Measurements from ENCODE around the gene CDH20.

Gene CDH20

DNA sequence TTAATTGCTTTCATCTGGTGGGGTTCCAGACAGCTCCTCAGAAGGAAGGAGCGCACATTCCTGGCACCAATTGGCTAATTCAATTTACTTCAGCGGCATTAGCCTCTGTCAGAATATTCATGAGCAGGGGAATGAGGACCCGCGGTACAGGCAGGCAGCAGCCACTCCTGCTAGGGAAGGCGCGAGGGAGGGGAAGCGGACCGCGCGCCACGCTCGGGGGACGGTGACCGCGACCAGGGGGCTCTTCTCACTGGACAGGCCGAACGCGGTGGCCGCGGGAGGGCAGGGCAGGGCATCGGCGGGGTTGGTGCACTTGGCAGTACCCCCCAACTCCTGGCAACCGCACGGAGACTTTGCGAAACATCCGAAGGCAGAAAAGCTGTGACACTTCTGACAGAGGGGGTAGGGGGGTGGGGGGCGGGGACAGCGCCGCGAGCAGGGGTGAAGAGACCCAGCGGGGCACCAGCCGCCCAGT is at the start of gene CDH20:
Gene CDH20, plus strand, starts transcription at position 160 of the 475 bp plus-strand sequence.
- DNase-seq: no peak

DNA sequence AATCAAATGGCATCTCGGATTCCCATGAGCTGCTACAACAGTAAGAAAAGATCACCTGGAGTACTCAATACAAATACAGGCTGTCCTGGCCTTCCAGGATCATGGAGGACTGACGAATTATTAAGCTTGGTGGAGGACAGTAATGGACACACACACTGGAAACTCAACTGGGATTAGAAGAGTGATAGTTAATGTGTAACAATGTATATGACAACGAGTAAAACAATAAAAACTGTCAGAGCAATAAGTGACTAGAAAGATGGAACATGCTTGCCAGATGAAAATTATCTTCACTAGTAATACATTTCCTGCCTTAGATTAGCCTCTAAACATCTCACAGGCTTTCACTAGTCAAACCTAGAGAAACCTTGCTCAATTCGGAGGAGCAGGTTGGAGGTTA is 49.2 kb upstream of the CDH20 start:
- DNase-seq: no peak

DNA sequence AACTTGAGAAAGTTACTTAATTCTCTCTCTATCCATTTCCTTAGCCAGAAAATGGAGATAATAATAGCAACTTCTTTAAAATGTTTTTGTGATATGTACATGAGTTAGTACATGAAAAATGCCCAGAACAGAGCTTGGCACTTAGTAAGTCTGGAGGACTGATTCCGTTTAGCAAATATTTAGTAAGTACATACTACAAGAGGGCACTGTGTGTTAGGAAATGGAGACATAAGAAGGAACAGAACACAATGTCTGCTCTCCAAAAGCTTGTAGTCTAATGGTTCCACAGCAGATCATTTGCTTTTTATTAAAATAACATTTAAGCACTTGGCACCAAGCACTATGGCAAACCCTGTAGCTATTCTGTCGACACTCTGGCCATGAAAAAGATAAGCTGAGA is 47.5 kb upstream of the CDH20 start:
- DNase-seq: no peak

DNA sequence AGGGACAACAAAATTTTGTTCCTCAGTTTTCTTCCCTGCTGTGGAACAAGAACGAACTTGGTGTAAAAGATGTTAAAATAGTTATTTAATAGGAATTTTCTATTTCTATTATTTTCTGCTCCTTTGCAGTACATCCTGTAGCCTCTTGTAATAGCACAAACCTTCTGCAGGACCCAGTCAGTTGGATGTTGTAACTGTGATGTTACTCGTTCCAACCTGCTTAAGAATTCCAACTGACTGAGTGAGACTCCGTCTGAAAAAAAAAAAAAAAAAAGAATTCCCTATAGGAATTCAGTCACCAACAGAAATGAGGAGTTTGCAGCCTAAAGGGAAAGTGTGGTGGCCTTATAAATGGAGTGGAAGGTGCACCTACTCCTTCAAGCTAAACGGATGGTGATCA is 46.4 kb upstream of the CDH20 start:
- no peak for DNase-seq

DNA sequence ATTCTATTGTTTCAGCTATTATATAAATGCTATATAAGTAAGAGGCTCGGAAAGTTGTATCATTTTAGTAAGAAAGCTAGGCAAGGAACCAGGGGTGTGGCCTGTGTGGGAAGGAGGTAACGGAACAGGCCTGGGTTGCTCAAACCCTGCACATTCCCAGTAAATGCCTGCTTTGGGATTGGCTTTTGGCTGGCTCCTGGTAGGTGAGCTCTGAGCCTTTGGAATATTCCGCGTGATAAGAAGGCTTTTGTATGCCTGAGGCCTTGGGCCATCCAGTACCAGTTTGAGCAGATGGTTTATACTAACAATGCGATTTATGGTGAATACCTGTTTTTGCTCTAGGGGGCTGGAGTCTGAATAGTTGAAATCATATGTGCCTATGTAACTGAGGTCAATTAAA is 42.6 kb upstream of the CDH20 start:
- no peak for DNase-seq

DNA sequence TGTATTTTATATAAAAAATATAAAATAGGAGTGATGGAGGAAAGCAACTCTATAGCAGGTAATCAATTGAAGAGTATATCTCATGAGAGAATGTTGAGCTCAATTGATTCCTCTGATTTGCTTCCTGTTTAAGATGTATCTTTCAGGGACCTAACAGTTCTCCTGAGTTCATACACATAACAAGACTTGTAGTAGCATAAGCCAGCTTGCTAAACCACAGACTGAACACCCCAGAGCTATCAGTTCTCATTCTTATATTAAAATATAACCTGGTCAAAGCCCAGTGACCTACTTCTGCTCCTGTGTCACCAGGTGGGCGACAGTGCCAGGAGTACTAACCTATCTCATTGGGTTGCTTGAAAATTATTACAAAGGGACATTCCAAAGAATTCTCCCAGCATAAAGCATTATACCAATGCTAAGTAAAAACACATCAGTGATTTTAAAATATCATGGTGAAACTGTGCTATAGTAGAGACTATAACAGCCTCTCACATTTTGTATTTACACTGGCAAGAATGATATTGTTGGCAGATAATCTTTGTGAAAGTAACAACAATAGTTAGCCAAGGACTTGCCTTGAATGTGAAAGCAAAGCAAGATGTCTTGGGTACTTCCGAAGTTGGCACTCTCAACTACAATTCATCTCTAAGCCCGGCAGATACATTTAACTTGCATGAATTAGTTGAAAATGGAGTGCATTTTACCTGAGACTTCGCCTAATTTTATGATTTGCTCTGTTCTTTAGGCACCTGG is 40.8 kb upstream of the CDH20 start:
- no peak for DNase-seq

DNA sequence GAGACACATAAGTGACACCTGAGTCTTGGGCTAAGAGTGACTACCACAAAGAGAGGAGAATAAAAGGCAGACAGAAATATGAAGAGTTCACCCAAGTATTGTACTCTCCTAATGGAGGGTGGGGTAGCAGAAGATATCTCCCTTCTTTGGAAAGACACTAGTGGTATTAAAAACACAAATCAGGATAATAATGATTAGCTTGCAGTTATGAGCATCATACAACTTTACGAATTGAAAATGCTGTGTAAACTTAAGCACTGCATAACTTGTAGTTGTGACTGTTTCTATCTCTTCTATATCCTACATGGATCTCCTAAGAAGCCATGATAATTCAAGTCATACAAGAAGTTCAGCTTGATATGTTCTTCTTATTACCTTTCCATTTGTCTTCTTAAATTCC is 38.1 kb upstream of the CDH20 start:
- DNase-seq: no peak

DNA sequence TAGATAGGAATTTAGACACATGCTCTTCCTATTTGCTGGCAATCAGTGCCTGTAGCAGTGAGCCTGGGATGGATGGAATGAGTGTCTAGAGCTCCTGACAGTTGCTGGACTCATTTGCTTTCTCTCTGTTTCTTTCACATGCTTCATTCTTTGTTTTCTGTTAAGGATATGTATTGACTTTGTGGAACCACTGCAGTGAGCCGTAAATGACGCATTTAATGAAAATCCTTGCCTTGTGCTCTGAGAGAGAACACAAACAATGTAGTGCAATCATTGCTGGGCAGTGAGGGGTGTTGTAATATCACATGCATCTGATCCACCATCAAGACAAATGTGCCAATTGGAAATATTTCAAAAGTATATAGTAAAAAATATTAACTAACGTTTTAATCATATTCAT is 25.2 kb upstream of the CDH20 start:
- no peak for DNase-seq

DNA sequence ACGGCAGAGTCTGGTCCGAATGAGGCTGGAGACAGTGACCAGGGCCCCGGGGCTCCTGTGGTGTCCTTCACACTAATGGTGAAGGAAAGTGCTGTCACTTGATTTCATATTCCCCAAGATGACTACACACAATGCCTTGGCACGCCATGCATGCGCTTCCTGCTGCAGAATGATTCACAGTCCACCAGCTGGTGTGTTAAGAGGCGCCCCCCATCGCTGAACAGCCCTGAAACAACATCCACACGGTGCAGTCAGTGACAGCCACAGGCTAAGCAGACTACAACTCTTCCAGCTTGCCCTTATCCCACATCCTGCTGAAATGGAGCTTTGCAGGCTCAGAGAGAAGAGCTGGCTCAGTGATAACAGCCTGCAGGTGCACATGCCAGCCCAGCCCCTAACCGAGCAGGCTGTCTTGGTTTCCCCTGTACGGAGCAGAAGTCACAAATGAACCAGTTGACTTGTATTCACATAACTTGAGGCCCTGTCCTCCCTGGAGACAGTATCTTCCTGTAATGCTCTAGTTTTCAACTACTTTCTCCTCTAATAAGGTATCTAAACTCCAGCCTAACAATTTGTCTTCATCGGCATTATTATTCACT is 24.3 kb upstream of the CDH20 start:
- no peak for DNase-seq

DNA sequence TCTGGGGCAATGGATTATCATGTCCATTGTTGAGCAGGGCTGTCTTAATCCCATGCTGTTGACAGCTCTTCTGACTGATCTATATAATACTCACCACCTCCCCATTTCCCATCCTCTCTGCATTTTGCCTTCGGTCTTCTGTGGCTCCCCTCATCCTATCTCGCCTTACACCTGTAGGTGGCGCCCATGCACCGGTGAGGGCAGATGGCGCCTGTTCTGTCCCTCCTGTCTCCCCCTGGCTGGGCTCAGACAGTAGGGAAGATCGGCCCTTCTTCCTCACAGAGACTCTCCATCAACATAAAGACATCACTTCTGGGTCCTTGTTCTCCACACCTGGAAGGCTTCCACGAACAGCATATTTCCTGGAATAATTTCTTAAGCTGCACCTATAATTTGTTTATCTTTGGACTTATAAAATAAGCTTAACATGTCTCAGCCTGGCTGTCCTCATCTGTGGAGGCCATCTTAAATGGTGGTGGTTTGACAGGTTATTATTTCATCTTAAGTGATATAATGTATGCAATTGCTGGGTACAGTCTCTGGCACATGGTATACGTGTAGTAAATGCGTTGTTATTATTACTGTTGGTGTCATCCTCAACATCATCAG is 10.9 kb upstream of the CDH20 start:
- peak; percentile 23 for DNase-seq

DNA sequence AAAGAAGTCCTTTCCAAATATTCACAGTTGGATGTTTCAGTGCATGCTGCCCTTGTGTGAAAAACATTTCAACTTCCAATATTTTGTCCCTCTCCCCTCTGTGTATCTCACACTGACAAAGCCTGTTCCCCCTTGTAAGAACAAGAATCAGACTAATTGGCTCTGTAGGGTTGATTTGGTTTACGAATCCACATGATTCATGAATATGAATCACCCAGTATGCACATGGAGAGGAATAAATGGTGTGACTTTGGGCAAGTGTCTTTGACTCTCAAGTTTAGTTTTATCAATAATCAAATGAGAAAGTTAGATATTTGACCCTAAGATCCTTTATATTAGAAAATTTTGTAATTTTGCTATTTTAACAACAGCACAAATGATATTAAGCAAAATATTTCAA is 9.3 kb upstream of the CDH20 start:
- DNase-seq: no peak

DNA sequence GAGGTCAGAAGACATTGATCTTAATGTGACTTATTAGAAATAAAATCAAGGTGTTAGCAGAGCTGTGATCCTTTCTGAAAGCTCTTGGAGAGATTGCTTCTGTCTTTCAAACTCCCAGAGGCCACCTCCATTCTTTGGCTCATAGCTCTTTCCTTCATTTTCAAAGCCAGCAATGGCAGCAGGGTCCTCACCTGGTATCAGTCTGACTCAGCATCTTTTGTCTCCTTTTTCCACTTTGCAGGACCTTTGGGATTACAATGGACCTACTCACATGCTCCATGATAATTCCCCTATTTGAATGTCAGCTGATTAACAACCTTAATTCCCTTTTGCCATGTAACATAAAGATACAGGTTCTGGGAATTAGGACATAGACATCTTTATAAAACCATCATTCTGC is 6.8 kb upstream of the CDH20 start:
- DNase-seq: no peak

DNA sequence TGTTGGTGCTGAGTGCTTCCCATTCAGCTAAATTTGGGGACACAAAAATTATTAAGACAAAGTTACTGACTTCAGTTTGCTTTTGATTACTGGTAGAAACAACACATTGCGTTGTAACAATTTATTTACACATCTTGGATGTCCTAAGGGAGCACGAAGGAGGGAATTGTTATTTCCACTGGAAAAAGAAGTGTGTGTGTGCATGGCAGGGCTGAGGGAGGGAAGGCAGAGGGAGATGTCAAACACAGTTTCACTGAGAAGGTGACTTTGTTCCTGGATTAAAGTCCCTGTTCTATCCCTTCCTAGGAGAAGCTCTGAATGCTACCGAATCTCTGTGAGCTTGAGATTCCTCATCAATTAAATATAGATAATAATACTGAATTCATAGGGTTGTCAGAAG is 3.8 kb upstream of the CDH20 start:
- DNase-seq: no peak

DNA sequence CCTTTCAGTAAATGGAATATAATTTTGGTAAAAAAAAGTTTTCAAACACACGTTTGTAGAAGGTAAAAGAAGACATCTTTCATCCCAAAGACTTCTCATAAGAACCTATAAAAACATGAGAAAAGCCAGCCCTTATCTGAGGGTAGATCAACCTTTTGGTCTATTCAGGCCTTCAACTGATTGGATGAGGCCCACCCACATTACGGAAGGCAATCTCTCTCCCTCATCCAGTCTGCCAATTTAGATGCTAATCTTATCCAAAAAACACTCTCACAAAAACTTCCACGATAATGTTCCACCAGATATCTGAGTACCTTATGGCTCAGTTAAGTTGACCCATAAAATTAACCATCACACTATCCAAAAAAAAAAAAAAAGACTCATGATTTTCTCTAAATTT is 2.2 kb upstream of the CDH20 start:
- DNase-seq: no peak

DNA sequence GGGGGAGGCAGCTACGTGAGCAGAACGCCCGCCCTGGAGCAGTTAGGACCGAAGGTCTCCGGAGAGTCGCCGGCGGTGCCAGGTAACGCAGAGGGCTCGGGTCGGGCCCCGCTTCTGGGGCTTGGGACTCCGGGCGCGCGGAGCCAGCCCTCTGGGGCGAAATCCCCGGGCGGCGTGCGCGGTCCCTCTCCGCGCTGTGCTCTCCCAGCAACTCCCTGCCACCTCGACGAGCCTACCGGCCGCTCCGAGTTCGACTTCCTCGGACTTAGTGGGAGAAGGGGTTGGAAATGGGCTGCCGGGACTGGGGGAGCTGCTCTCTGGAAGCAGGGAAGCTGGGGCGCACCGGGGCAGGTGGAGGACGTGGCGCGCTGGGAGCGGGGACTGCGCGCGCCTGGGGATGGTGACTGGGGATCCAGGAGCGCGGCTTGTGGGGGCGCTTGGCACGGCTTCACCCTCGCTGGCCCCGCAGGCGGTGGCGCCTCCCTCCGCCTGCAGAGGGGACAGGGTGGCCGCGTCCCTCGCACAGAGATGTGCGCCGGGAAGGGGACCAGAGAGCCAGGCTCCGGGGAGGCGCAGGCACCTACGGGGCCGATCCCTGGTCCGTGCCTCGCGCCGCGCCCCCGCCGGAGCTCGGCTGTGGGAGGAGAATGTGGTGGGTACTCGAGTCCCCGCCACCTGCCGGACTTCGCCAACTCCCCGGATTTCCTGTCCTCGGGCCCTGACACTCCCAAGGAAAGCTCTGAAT is 688 bp downstream of the CDH20 start:
- no peak for DNase-seq

DNA sequence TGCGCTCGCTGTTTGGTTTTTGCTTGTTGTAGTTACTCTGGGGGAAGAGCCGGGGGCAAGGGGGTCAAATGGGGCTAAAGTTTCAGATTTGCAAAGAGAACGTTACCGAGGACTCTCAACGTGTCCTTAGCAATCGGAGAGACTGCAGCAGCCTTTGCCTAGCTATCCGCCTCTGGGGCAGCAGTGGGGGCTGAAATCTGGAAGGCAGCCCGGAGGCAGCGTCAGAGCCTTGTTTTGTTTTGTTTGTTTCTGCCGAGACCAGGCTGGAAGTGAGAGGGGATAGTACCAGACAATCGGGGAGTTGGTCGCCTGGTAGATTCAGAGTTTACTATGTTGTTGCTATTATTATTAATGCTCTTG is 1.2 kb downstream of the CDH20 start:
- DNase-seq: no peak

DNA sequence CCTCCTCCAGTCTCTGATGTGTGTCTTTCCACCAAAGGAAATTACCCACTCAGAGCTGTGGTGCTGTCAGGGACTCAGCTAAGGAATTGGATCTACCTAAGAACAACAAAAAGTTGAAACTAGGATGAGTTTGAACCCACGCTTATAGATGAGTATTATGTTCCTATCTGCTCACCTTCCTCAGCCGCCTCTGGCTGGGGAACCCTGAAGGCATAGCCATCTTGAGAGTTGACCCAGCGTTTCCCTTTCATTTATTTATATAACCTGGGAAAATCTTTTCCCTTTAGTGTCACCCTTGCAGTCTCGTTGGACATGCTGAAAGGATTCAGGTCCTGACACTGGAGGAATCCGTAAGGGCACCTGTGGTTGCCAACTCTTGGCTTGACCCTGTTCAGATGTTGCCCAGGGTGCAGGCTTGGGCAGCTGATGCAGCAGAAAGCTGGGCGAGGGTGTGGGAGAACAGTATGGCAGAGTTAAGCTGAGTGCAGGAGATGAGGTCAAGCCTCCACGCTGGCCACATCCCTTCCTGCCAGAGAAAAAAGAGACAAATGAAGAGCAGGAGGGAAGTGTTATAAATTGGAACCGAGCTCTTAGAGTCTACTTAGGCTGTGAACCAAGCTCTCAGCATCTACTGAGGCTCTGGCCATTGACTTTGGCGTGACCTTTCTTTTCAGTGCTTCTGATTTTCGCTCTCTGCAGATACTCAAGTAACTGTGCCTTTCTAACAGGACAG is 1.9 kb downstream of the CDH20 start:
- DNase-seq: no peak

DNA sequence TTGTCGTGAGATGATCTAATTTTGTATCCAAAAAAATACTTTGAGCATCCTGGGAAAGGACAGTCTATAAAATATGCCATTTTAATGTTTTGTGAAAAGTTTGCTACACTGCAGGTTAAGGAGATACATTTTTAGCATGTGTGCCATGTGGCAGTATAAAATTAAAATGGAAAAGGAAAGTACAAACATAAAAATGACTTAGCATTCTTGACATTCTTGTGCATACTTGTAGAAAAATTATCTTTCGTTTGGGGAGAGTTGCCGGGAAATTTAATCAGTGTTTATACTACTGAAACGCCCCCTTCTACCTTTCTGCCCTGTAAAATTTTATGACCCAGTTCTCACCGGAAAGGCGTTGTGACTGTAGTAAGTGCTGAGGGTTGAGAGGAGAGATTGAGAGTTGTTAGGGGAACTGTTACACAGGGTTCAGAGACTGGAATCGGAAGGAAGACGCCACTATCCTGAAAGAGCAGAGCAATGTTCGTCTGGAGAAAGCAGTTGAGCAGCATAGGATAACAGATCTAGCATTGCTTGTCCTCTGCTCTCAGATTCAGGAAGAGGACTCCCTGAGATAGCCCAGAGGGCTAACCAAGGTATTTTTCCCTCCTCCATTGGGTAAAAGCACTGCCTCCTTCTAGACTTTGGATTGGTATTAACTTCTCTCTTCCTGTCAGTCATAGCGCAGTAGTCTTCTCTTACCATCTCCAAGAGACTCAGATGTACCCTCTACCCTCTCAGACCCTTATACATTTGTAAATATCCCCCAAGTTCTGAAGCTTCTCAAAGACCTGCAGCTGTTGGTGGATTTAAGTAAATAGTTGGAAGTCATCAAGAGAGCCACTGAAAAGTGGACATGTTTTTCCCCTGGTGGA is 2.7 kb downstream of the CDH20 start:
- DNase-seq: no peak

DNA sequence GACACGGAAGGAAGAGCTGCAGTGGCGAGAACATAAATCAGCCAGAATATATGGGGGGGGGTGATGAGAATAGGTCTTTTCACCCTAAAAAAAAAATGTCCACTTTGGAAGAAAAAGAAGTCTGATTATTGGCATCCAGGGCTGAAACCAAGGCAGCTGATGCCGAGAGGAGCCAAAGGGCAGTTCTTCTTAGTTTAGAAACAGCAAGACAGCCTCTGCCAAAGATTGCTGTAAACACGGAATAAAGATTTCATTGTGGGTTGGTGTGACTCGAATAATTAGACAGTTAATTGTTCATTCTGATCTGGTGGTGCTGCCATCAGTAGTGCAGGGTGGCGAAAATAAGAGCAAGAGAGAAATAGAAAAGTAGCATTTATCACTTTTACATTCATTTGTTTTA is 3.5 kb downstream of the CDH20 start:
- no peak for DNase-seq

DNA sequence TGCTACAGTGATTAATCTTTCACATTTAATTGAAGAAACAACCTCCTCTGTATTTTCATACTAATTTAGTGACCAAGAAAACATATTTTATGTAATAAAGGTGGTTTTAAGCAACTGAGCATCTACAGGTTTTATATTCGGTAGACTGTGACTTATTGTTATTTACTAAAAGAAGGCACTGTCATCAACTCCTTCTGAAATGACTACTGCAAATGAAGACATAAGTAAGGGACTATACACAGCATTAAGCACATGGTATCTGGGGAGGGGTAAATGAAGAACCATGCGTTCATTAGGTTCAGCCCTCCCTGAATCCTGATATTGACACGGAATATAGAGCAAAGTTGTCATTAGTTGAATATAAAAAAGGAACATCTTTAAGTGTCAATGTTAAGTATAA is 4.3 kb downstream of the CDH20 start:
- DNase-seq: no peak

DNA sequence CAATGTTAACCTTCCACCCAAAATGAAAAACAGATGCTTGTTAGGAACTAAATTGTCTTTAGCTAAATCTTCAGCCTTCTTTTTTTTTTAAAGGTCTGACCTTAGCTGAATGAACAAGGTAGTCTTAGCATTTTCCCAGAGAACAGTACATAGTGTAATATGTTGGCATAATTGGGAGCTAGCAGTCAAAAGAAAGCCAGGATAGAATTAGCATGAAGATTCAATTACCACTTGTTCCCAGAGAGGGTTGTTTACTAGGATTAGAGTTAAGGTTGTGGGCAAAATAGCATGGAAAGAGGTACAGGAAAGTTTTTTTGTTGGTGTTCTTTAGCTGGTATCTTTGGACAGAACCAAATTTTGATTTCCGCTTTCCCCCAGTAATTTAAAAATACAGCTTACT is 6.9 kb downstream of the CDH20 start:
- DNase-seq: no peak

DNA sequence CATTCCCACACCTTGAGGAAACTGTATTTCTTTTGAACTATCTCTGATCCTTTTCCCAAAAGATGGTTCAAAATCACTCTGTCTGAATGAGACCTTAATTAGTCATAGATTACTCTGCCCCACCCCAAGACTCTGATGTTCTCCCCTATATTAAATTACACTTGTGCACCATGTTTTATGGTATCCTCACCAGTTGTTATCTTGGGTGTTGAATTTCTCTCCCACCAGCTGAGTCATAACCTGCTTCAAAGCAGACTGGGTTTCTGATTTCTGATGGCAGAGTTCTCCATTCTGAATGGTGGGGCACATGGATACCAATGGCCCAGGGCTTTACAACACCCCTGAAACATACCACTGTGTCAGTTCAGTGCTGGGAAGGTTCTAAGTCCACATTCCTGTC is 15.0 kb downstream of the CDH20 start:
- no peak for DNase-seq
